ENCODE results near the gene SLC25A15. TPM values are rescaled to one million over a fixed set of nuclear protein-coding genes. Genes with fewer than 3 reads are reported as not detected.

SLC25A15 gene
- 11.7 and 13.8 TPM in 2 replicates for total RNA-seq (ENCODE audit: low replicate concordance)

- H3K4me3 ChIP-seq (ENCODE audit: low read depth, low read length): peak within 1 kb of the TSS; percentile 78
- DNase-seq (ENCODE audit: low read depth): peak; percentile 70
- peak; percentile 17 for TF ChIP-seq CTCF (IDR thresholded peaks at IDR 0.05; ENCODE audit: insufficient read depth, low read length)
These were observed at the start of gene SLC25A15 for GRCh38 chr13:40789275-40790153. Gene SLC25A15, plus strand, starts transcription at chr13:40789611. Its CDS starts 3,616 bp downstream, at chr13:40793227.

GRCh38 chr13:40749327-40749726, 40.1 kb upstream of the SLC25A15 start:
- DNase-seq (ENCODE audit: low read depth): peak; percentile 6
- H3K4me3 ChIP-seq (ENCODE audit: low read depth, low read length): no peak overlapping the region
- peak; percentile 24 for TF ChIP-seq CTCF (IDR thresholded peaks at IDR 0.05; ENCODE audit: insufficient read depth, low read length)

DNA sequence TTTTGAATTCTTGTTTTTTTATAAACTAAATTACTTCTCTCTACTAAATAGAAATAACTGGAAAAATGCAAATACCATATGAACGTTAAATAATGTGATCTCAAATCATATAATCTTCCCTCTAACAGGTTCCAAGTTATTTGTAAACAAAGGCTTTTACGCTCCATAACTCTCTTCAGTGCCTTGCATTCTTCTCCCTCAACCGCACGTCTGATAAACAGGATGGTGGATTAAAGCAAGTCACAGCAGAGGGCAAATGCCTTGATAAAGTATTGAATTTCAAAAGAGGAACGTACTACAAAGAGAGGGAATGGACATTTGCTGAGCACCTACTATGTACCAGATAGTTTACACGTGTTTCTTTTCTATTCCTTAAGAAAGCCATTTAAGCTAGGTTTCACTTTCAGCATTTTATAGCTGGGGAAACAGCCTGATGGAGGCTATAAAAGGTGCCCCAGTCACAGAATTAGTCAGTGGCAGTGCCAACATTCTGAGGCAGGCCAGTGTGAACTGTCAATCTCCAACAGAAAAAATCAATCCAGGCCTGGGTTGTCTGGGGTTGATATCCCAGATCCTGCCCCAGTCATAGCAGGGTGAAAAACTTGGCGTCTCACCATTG, 34.2 kb upstream of the SLC25A15 start:
- DNase-seq (ENCODE audit: low read depth): no peak
- no peak overlapping the region for H3K4me3 ChIP-seq (ENCODE audit: low read depth, low read length)
- TF ChIP-seq CTCF (IDR thresholded peaks at IDR 0.05; ENCODE audit: insufficient read depth, low read length): no peak

DNA sequence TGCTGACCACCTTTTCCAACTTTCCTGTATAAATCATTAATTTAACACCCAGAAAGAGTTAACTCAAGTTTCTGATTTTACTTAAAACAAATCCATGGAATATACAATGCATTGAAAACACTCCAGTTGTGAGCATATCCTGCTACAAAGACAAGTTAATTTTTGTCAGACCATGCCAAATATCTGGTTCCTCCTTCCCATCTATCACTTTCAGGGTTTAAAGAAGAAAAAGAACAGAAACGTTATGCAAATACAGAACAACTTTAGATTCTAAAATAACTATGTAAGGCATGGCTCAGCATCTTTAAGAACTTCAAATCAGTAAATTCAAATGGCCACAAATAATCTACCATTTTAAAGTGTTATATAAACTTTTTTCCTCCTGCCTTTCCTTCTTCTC, 33.4 kb upstream of the SLC25A15 start:
- no peak for TF ChIP-seq CTCF (IDR thresholded peaks at IDR 0.05; ENCODE audit: insufficient read depth, low read length)
- no peak overlapping the region for H3K4me3 ChIP-seq (ENCODE audit: low read depth, low read length)
- DNase-seq (ENCODE audit: low read depth): no peak

DNA sequence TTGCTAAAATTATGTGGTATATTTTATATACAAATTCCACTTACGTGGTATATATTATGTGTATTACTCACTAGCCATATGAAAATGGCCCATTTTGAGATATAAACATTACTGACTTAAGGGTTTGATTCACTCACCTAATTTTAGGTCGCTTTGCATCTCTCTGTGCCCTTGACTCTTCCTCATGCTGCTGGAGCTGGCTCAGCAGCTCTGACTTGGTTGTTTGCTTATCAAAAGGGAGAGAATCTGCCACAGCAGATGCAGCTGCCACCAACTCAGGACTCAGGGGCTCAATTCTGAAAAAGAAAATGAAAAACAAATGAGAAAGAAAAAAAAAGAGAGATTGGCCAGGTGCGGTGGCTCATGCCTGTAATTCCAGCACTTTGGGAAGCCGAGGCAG, 30.6 kb upstream of the SLC25A15 start:
- no peak for DNase-seq (ENCODE audit: low read depth)
- H3K4me3 ChIP-seq (ENCODE audit: low read depth, low read length): no peak overlapping the region
- no peak for TF ChIP-seq CTCF (IDR thresholded peaks at IDR 0.05; ENCODE audit: insufficient read depth, low read length)

DNA sequence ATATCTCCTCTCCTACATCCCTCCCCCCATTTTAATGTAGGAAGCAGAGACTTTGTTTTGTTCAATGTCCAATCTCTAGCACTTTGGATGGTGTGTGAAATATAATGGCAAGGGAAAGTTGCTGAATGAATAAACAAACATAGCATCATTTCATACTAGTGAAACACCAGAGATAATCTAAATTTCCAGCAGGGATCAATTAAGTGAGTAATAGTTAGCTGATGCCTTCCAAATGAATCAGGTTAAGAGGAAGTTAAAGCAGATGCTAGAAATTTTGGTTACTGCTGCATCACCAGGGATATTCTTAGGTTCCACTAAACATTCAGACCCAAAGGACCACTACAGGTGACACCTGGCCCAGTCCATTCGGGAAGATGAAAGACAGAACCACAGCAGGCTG, 26.6 kb upstream of the SLC25A15 start:
- DNase-seq (ENCODE audit: low read depth): peak; percentile 33
- H3K4me3 ChIP-seq (ENCODE audit: low read depth, low read length): no peak overlapping the region
- TF ChIP-seq CTCF (IDR thresholded peaks at IDR 0.05; ENCODE audit: insufficient read depth, low read length): no peak

Measured in fibroblast of the aortic adventitia (primary cell).